ENCODE data around the gene CD58.
"Not testable (repeated sequence)": the region's sequence is repeated elsewhere in the genome, so short reads cannot be mapped to it uniquely, and the experiment has no call there.

The CD58 gene

GRCh38 chr1:116570358-116571214, at the start of gene CD58:
Gene CD58, minus strand, starts transcription at chr1:116571026. Its CDS starts 54 bp downstream, at chr1:116570972.
- DNase-seq (ENCODE audit: low read depth), result peak; percentile 67

- not testable (repeated sequence) for DNase-seq (ENCODE audit: low read depth)
Measured at GRCh38 chr1:116620392-116620791, 49.6 kb upstream of the CD58 start.

- DNase-seq (ENCODE audit: low read depth), result not testable (repeated sequence)
Measured at GRCh38 chr1:116619106-116619505, 48.3 kb upstream of the CD58 start.

GRCh38 chr1:116617808-116618207, 47.0 kb upstream of the CD58 start:
- not testable (repeated sequence) for DNase-seq (ENCODE audit: low read depth)

- not testable (repeated sequence) for DNase-seq (ENCODE audit: low read depth)
Measured at GRCh38 chr1:116613825-116614224, 43.0 kb upstream of the CD58 start.

- DNase-seq (ENCODE audit: low read depth), result not testable (repeated sequence)
Measured at GRCh38 chr1:116609801-116610371, 39.1 kb upstream of the CD58 start.

- not testable (repeated sequence) for DNase-seq (ENCODE audit: low read depth)
Measured at GRCh38 chr1:116608841-116609240, 38.0 kb upstream of the CD58 start.

GRCh38 chr1:116608151-116608550, 37.3 kb upstream of the CD58 start:
- DNase-seq (ENCODE audit: low read depth), result not testable (repeated sequence)

- DNase-seq (ENCODE audit: low read depth), result not testable (repeated sequence)
Measured at GRCh38 chr1:116607463-116607862, 36.6 kb upstream of the CD58 start.

- not testable (repeated sequence) for DNase-seq (ENCODE audit: low read depth)
Measured at GRCh38 chr1:116606067-116606466, 35.2 kb upstream of the CD58 start.

- DNase-seq (ENCODE audit: low read depth), result no peak
Measured at GRCh38 chr1:116605315-116605714, 34.5 kb upstream of the CD58 start.

GRCh38 chr1:116604408-116604807, 33.6 kb upstream of the CD58 start:
- DNase-seq (ENCODE audit: low read depth), result not testable (repeated sequence)

GRCh38 chr1:116603646-116604045, 32.8 kb upstream of the CD58 start:
- DNase-seq (ENCODE audit: low read depth), result not testable (repeated sequence)

GRCh38 chr1:116599369-116599768, 28.5 kb upstream of the CD58 start:
- DNase-seq (ENCODE audit: low read depth), result not testable (repeated sequence)

- DNase-seq (ENCODE audit: low read depth), result not testable (repeated sequence)
Measured at GRCh38 chr1:116598420-116599036, 27.7 kb upstream of the CD58 start.

GRCh38 chr1:116597388-116597787, 26.6 kb upstream of the CD58 start:
- not testable (repeated sequence) for DNase-seq (ENCODE audit: low read depth)

- not testable (repeated sequence) for DNase-seq (ENCODE audit: low read depth)
Measured at GRCh38 chr1:116596742-116597307, 26.0 kb upstream of the CD58 start.

GRCh38 chr1:116595946-116596741, 25.3 kb upstream of the CD58 start:
- peak; percentile 15 for DNase-seq (ENCODE audit: low read depth)

- not testable (repeated sequence) for DNase-seq (ENCODE audit: low read depth)
Measured at GRCh38 chr1:116595065-116595840, 24.4 kb upstream of the CD58 start.

- not testable (repeated sequence) for DNase-seq (ENCODE audit: low read depth)
Measured at GRCh38 chr1:116593977-116594376, 23.2 kb upstream of the CD58 start.

GRCh38 chr1:116593401-116593800, 22.6 kb upstream of the CD58 start:
- DNase-seq (ENCODE audit: low read depth), result not testable (repeated sequence)
